CD8-positive, alpha-beta memory T cell (primary cell): ENCODE data around the gene PLXNA2. TPM values are rescaled to one million over a fixed set of nuclear protein-coding genes. Genes with fewer than 3 reads are reported as not detected.

Experiments used
- CTCF ChIA-PET: fragments of 350-600 bp; sonication (Branson Sonifier 250); formaldehyde crosslinking; loops from one replicate; lab custom pipeline; 2021; ENCODE audit warnings: antibody characterized with exemption; lab: Charles Lee
- POLR2A ChIA-PET: fragments of 350-600 bp; sonication (Branson Sonifier 250); formaldehyde crosslinking; loops from one replicate; lab custom pipeline; 2021; ENCODE audit warnings: antibody characterized with exemption; lab: Charles Lee
- DNase-seq, 5 donors: peaks; one replicate each; pipeline versions ENCODE4 v3.0.0 to v3.0.0-alpha.2; 2020 to 2022; ENCODE audit warnings: mixed read lengths in 1 of 5
- H3K27ac ChIP-seq: one replicate; pipeline ENCODE4 v1.7.0; 2013; ENCODE audit warnings: low read depth, mild to moderate bottlenecking, low read length, moderate library complexity
- H3K27me3 ChIP-seq: 2 replicates; pipeline ENCODE4 v1.7.0; 2013; ENCODE audit warnings: low read length, mild to moderate bottlenecking; ENCODE audit not compliant: insufficient read depth, poor library complexity, severe bottlenecking
- H3K36me3 ChIP-seq: 2 replicates; pipeline ENCODE4 v1.7.0; 2013; ENCODE audit warnings: mild to moderate bottlenecking, low read length, moderate library complexity; ENCODE audit not compliant: insufficient read depth
- H3K4me1 ChIP-seq: 2 replicates; pipeline ENCODE4 v1.7.0; 2013; ENCODE audit warnings: mild to moderate bottlenecking, low read length, moderate library complexity; ENCODE audit not compliant: insufficient read depth
- H3K4me3 ChIP-seq: 2 replicates; pipeline ENCODE4 v1.7.0; 2013; ENCODE audit warnings: mild to moderate bottlenecking, low read length
- H3K9me3 ChIP-seq: 2 replicates; pipeline ENCODE4 v1.7.0; 2013; ENCODE audit warnings: mild to moderate bottlenecking, low read length
- H3K27ac Mint-ChIP-seq, 8 donors: one replicate each; pipeline ENCODE4 v1.8.0; 2020 to 2021; ENCODE audit warnings: mixed read lengths in 8 of 8, mild to moderate bottlenecking in 6 of 8, inconsistent platforms in 3 of 8, moderate library complexity in 3 of 8
- H3K27me3 Mint-ChIP-seq, 2 donors: one replicate each; pipeline ENCODE4 v1.8.0; 2020 to 2021; ENCODE audit warnings: mixed read lengths in 2 of 2, mild to moderate bottlenecking in 1 of 2, moderate library complexity in 1 of 2
- H3K36me3 Mint-ChIP-seq, 3 donors: one replicate each; pipeline ENCODE4 v1.8.0; 2020 to 2021; ENCODE audit warnings: mixed read lengths in 3 of 3, inconsistent platforms in 1 of 3, mild to moderate bottlenecking in 1 of 3
- H3K4me1 Mint-ChIP-seq, 3 donors: one replicate each; pipeline ENCODE4 v1.8.0; 2020 to 2021; ENCODE audit warnings: mixed read lengths in 3 of 3, inconsistent platforms in 1 of 3, mild to moderate bottlenecking in 1 of 3
- H3K4me3 Mint-ChIP-seq, 7 donors: one replicate each; pipeline ENCODE4 v1.8.0; 2020 to 2021; ENCODE audit warnings: mixed read lengths in 7 of 7, mild to moderate bottlenecking in 6 of 7, moderate library complexity in 4 of 7, inconsistent platforms in 2 of 7
- H3K9me3 Mint-ChIP-seq, 5 donors: one replicate each; pipeline ENCODE4 v1.8.0; 2020 to 2022; ENCODE audit warnings: mixed read lengths in 5 of 5, mild to moderate bottlenecking in 3 of 5, moderate library complexity in 2 of 5, inconsistent platforms in 1 of 5
- polyA plus RNA-seq: library from polyadenylated mRNA; unstranded; fragments of 300-500 nt; fragmentation: Illumina TruSeq; gene quantifications from one replicate; pipeline ENCODE4 v1.2.3, GENCODE V29; 2021
- total RNA-seq, 2 experiments: library from RNA; stranded (reverse); gene quantifications; one replicate each; pipeline ENCODE4 v1.2.3, GENCODE V29; 2021

PLXNA2 gene
- total and polyA plus RNA-seq, 3 experiments from 2014 or later, result 0.75 to 1.1 (median 1.0) TPM

DNA sequence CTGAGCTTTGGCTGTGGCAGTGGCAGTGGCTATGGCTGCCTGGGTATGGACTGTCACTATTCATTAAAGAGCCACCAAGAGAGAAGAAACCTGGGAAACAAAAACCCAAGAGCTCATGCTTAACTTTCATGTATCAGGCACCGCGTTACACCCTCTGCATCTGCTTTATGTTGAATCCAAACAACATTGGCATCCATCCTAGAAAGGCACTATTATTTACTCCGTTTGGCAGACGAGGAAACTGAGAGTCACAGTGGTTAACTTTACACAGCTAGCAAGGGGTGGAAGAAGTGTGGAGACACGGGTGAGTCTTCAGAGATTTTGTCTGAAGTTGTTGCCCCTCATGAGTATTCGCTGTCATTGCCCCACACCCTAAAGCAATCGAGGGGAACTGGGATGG lies 63.8 kb downstream of the PLXNA2 start:
- Histone ChIP-seq H3K9me3 (no peaks in the 10 kb centered on the region), H3K36me3 (no peaks in the 10 kb centered on the region), H3K4me3 (no peak overlapping the region), H3K27me3 (no peaks in the 10 kb centered on the region), H3K27ac (no peak overlapping the region), H3K4me1 (no peaks in the 10 kb centered on the region)
- no peak for DNase-seq
- no peaks in the 10 kb centered on the region for H3K9me3 Mint-ChIP-seq
- no peaks in the 10 kb centered on the region for H3K4me1 Mint-ChIP-seq
- H3K27me3 Mint-ChIP-seq, result peaks cover 16 to 21% of the 10 kb centered on the region in 2 donors
- H3K4me3 Mint-ChIP-seq, result no peak overlapping the region
- H3K36me3 Mint-ChIP-seq, result no peaks in the 10 kb centered on the region
- CTCF ChIA-PET, result no interaction called here
- H3K27ac Mint-ChIP-seq, result no peak overlapping the region
- POLR2A ChIA-PET, result no interaction called here

DNA sequence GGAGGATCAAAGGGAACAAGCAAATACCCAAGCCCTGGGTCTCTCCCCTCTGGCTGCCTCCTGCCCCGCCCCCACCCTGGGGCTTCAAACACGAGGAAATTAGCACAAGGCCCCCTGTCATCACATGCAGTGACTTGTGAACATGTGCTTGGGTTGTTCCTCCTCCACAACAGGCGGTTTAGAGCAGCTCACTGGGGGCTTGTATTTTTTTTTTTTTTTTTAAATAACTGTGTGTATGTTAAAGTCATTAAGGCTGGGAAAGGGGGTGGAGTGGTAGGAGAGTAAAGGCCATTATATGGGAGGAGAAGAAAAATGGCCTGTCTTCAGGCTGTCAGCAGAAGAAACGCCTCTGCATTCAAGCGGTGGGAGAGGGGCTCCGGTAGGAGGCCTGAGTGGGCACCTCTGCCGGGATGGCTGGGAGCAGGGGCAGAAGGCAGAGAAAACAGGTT lies 64.2 kb downstream of the PLXNA2 start:
- CTCF ChIA-PET, result no interaction called here
- Mint-ChIP-seq H3K27ac (no peak overlapping the region), H3K27me3 (peaks cover 13 to 21% of the 10 kb centered on the region in 2 donors), H3K4me3 (no peak overlapping the region), H3K9me3 (no peaks in the 10 kb centered on the region), H3K36me3 (no peaks in the 10 kb centered on the region), H3K4me1 (no peaks in the 10 kb centered on the region)
- no peaks in the 10 kb centered on the region for H3K36me3 ChIP-seq
- DNase-seq, result no peak
- H3K27me3 ChIP-seq, result no peaks in the 10 kb centered on the region
- no peak overlapping the region for H3K4me3 ChIP-seq
- no peak overlapping the region for H3K27ac ChIP-seq
- H3K4me1 ChIP-seq, result no peaks in the 10 kb centered on the region
- POLR2A ChIA-PET, result no interaction called here
- H3K9me3 ChIP-seq, result no peaks in the 10 kb centered on the region

DNA sequence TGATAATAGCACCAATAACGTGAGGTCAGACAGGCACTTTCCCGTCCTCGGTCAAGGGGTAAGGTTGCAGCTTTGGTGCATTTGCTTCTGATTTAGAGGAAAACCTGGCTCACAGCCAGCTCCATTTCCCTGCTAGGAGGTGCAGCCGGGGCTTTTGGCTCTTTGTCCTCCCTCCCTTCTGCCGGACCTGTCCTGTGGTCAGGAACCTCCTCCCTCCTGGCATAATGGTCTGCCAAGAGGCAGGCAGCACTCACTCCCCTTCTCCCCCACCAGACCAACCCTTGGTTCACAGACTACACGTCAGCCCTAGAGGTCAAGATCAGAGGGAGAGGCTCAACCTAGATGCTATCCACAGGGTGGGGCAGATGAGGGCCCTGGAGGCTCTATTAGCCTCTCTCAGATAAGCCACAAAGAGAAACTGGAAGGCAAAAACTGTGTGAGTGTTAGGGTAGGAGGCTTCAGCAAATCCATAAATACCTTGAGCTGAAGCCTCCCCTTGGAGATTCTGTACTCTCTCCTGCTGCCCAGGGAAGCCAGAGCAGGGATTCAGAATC lies 64.8 kb downstream of the PLXNA2 start:
- Mint-ChIP-seq H3K27ac (peak overlapping the region in 1 of 8 donors; percentile 38), H3K4me1 (no peaks in the 10 kb centered on the region), H3K4me3 (no peak overlapping the region), H3K36me3 (no peaks in the 10 kb centered on the region), H3K9me3 (no peaks in the 10 kb centered on the region), H3K27me3 (peaks cover 11 to 21% of the 10 kb centered on the region in 2 donors)
- Histone ChIP-seq H3K9me3 (no peaks in the 10 kb centered on the region), H3K27me3 (no peaks in the 10 kb centered on the region), H3K27ac (no peak overlapping the region), H3K36me3 (no peaks in the 10 kb centered on the region), H3K4me1 (no peaks in the 10 kb centered on the region), H3K4me3 (no peak overlapping the region)
- ChIA-PET CTCF (no interaction called here), POLR2A (no interaction called here)
- no peak for DNase-seq

DNA sequence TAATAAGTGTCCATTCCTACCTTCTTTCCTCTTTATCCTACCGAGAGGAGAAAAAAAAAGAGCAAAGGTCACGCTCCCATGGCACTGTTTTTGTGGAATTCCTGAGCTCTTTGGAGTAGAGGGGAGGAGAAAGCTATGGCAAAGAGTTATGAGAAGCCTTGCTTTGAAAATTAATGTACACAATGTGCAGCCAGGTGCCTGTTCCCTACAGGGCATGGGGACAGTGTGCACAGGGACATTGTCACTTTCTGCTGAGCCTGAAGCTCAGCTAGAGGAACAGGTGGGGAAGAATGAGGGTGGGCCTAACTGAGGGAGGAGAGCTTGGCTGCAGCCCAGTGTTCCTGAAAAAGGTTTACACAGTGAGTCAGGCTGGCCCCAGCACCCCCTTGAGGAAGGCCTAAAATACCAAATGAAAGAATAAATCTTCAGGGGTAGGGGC lies 66.1 kb downstream of the PLXNA2 start:
- Mint-ChIP-seq H3K4me1 (no peaks in the 10 kb centered on the region), H3K9me3 (no peaks in the 10 kb centered on the region), H3K27me3 (peaks cover 11 to 24% of the 10 kb centered on the region in 2 donors), H3K4me3 (no peak overlapping the region), H3K36me3 (no peaks in the 10 kb centered on the region), H3K27ac (no peak overlapping the region)
- ChIA-PET POLR2A (no interaction called here), CTCF (no interaction called here)
- Histone ChIP-seq H3K27ac (no peak overlapping the region), H3K27me3 (no peaks in the 10 kb centered on the region), H3K9me3 (no peaks in the 10 kb centered on the region), H3K4me1 (no peaks in the 10 kb centered on the region), H3K4me3 (no peak overlapping the region), H3K36me3 (no peaks in the 10 kb centered on the region)
- DNase-seq, result no peak

DNA sequence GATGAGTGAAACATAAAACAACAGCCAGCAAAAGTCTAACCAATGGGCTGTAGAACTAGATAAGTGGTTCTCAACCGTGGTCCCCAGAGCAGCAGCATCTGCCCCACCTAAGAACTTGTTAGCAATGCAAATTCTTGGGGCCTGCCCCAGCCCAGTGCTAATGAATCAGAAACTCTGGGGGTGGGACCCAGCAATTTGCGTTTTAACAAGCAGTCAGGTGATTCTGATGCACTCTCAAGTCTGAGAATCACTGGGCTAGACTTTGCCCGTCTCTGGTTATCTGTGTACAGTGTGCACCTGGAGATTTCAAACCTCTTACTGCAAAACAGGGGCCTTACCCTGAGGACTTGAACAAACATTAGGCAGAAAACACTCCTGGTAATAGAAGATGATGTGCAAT lies 66.5 kb downstream of the PLXNA2 start:
- CTCF ChIA-PET, result no interaction called here

DNA sequence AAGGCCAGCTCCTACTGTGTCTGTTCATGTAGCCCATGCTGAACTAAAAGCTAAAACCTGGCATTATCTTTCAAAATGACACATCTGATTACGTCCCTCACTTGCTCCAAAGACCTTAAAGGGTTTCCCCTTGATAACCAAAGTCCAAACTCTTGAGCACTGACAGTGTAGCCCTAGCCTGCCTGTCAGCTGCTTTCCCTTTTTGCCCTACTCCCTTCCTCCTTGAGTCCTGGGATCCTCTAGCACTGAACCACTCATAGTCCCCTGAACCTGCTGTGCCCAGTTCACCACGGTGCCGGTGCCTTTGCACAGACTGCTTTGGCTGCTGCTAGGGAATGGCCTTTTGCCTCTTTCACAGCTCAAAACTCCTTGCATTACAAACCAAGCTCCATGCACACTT lies 67.5 kb downstream of the PLXNA2 start:
- Histone ChIP-seq H3K27ac (no peak overlapping the region), H3K36me3 (no peaks in the 10 kb centered on the region), H3K9me3 (no peaks in the 10 kb centered on the region), H3K4me3 (no peak overlapping the region), H3K4me1 (no peaks in the 10 kb centered on the region), H3K27me3 (no peaks in the 10 kb centered on the region)
- DNase-seq, result no peak
- ChIA-PET POLR2A (no interaction called here), CTCF (no interaction called here)
- Mint-ChIP-seq H3K9me3 (no peaks in the 10 kb centered on the region), H3K36me3 (no peaks in the 10 kb centered on the region), H3K27ac (no peak overlapping the region), H3K27me3 (peaks cover 6 to 10% of the 10 kb centered on the region in 2 donors), H3K4me1 (no peaks in the 10 kb centered on the region), H3K4me3 (no peak overlapping the region)

More for the DNA sequence above, 66.5 kb downstream of the PLXNA2 start:
- Mint-ChIP-seq H3K9me3 (no peaks in the 10 kb centered on the region), H3K27me3 (peaks cover 11 to 20% of the 10 kb centered on the region in 2 donors), H3K36me3 (no peaks in the 10 kb centered on the region), H3K4me3 (no peak overlapping the region), H3K4me1 (no peaks in the 10 kb centered on the region), H3K27ac (no peak overlapping the region)
- POLR2A ChIA-PET, result no interaction called here
- no peaks in the 10 kb centered on the region for H3K4me1 ChIP-seq
- H3K27me3 ChIP-seq, result no peaks in the 10 kb centered on the region
- DNase-seq, result no peak
- no peaks in the 10 kb centered on the region for H3K36me3 ChIP-seq
- no peak overlapping the region for H3K4me3 ChIP-seq
- H3K9me3 ChIP-seq, result no peaks in the 10 kb centered on the region
- H3K27ac ChIP-seq, result no peak overlapping the region

DNA sequence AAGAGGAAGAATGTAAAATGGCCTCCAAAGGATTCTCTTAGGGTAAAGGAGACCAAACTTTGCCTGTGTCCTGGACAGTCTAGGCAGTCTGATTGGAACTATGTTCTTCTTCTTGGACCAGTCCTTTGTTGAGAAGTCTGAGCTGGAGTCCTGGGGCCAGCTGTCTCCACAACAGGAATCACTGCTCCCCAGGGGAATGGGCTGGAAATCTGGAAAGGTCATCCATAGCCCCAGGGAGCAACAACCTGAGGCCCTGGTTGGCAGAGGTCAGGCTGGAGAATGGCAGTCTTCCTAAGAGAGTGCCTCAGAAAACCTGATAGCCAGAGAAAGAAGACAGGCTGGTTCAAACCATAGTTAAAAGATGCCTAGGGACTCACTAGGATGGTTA lies 68.7 kb downstream of the PLXNA2 start:
- CTCF ChIA-PET, result no interaction called here
- H3K27ac ChIP-seq, result no peak overlapping the region
- H3K4me3 Mint-ChIP-seq, result no peak overlapping the region
- POLR2A ChIA-PET, result no interaction called here
- H3K36me3 ChIP-seq, result no peaks in the 10 kb centered on the region
- H3K27me3 Mint-ChIP-seq, result peaks cover 6 to 9% of the 10 kb centered on the region in 2 donors
- no peaks in the 10 kb centered on the region for H3K9me3 ChIP-seq
- no peaks in the 10 kb centered on the region for H3K4me1 ChIP-seq
- no peak overlapping the region for H3K27ac Mint-ChIP-seq
- DNase-seq, result no peak
- H3K27me3 ChIP-seq, result no peaks in the 10 kb centered on the region
- H3K4me1 Mint-ChIP-seq, result no peaks in the 10 kb centered on the region
- no peaks in the 10 kb centered on the region for H3K36me3 Mint-ChIP-seq
- no peaks in the 10 kb centered on the region for H3K9me3 Mint-ChIP-seq
- no peak overlapping the region for H3K4me3 ChIP-seq

DNA sequence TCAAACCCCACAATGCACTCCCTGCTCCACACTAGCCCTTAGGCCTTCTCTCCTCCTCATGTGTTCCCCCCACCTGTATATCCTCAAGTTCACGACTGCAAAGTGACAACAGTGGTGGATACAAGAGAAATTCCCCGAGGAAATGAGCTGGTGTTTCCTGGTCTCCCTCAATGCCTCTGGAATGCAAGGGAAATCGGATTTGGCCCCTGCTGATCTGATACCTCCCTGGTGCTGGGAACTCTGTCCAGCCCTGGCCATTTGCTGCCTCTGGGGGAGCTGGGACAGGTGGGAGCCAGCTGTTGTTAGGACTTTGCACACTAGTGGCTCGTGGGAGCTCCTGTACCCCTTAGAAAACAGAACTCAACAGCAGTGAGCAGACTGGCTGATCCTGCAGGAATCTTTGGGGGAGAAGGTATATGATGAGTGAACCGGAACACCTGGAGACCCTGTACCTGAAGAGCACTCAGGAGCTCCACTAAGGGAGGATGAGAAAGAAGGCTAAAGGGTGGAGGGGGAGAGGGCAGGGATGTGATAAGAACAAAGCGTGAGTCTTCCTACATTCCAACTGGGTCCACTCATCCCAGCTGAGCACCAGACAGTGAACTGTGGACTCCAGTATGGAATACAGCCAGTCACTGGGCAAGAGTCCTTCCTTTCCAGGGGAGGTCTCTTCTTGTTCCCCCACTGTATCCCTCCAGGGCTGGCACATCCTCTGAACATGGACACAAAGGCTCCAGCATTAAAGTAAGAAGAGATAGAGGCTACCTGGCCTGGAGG lies 69.3 kb downstream of the PLXNA2 start:
- ChIA-PET POLR2A (no interaction called here), CTCF (no interaction called here)
- H3K36me3 ChIP-seq, result no peaks in the 10 kb centered on the region
- DNase-seq, result no peak
- H3K9me3 Mint-ChIP-seq, result no peaks in the 10 kb centered on the region
- no peak overlapping the region for H3K27ac ChIP-seq
- no peak overlapping the region for H3K4me3 ChIP-seq
- H3K27me3 ChIP-seq, result no peaks in the 10 kb centered on the region
- H3K27ac Mint-ChIP-seq, result no peak overlapping the region
- H3K4me3 Mint-ChIP-seq, result no peak overlapping the region
- H3K27me3 Mint-ChIP-seq, result peaks cover 4 to 5% of the 10 kb centered on the region in 2 donors
- H3K9me3 ChIP-seq, result no peaks in the 10 kb centered on the region
- no peaks in the 10 kb centered on the region for H3K4me1 ChIP-seq
- H3K36me3 Mint-ChIP-seq, result no peaks in the 10 kb centered on the region
- H3K4me1 Mint-ChIP-seq, result no peaks in the 10 kb centered on the region
